DOHH2 (cell line): ENCODE data around the gene OR2S2.

Source experiments
- CTCF ChIP-seq: fragments of 200-600 bp; sonication (generic); IDR thresholded peaks from one replicate; pipeline ENCODE4 v1.5.1; 2014; ENCODE audit warnings: antibody characterized with exemption, mild to moderate bottlenecking, low read depth, low read length; ENCODE audit not compliant: poor library complexity, severe bottlenecking
- EZH2phosphoT487 ChIP-seq: fragments of 200-600 bp; sonication (generic); IDR thresholded peaks from 2 replicates; pipeline ENCODE4 v1.6.1; 2017; ENCODE audit warnings: borderline replicate concordance, mild to moderate bottlenecking, antibody characterized with exemption, low read length, moderate library complexity, mixed read lengths

GRCh38 chr9:35932735-35933134 is 25.2 kb downstream of the OR2S2 start:
- TF ChIP-seq CTCF (no peak), EZH2phosphoT487 (no peak)
